DOHH2 (cell line): ENCODE results near the gene MRPS7.

Experiments used
- H3F3A ChIP-seq: fragments of 200-600 bp; sonication (generic), shearing (Covaris generic); 2 replicates; pipeline ENCODE4 v1.6.0; 2016; ENCODE audit warnings: antibody characterized with exemption, mild to moderate bottlenecking; ENCODE audit not compliant: control insufficient read depth, insufficient read depth
- H3K27ac ChIP-seq: fragments of 200-600 bp; sonication (generic); 2 replicates; pipeline ENCODE4 v1.5.1; 2014; ENCODE audit warnings: low read depth, mild to moderate bottlenecking, low read length, moderate library complexity
- H3K27me3 ChIP-seq: fragments of 200-600 bp; sonication (generic); 2 replicates; pipeline ENCODE4 v1.6.1; 2014; ENCODE audit warnings: mild to moderate bottlenecking, low read length, mixed read lengths; ENCODE audit not compliant: control insufficient read depth
- H3K36me3 ChIP-seq: fragments of 200-600 bp; sonication (generic); 2 replicates; pipeline ENCODE4 v1.6.1; 2014; ENCODE audit warnings: mild to moderate bottlenecking, low read length, moderate library complexity, mixed read lengths; ENCODE audit not compliant: control insufficient read depth
- H3K4me1 ChIP-seq: fragments of 200-600 bp; sonication (generic); 2 replicates; pipeline ENCODE4 v1.6.1; 2014; ENCODE audit warnings: mild to moderate bottlenecking, low read length, mixed read lengths; ENCODE audit not compliant: control insufficient read depth
- H3K4me2 ChIP-seq: fragments of 200-600 bp; sonication (generic); 2 replicates; pipeline ENCODE4 v1.6.0; 2014; ENCODE audit warnings: mild to moderate bottlenecking, low read length, moderate library complexity
- H3K4me3 ChIP-seq: fragments of 200-600 bp; sonication (generic); 2 replicates; pipeline ENCODE4 v1.5.1; 2014; ENCODE audit warnings: mild to moderate bottlenecking, low read length, mixed read lengths
- H3K79me2 ChIP-seq: fragments of 200-600 bp; sonication (generic); 2 replicates; pipeline ENCODE4 v1.6.1; 2014; ENCODE audit warnings: mild to moderate bottlenecking, low read length, mixed read lengths; ENCODE audit not compliant: control insufficient read depth
- H3K9me2 ChIP-seq: fragments of 200-600 bp; sonication (generic); replicated peaks from 2 replicates; pipeline ENCODE4 v1.6.1; 2014; ENCODE audit warnings: mild to moderate bottlenecking, low read length, mixed read lengths; ENCODE audit not compliant: control insufficient read depth
- H3K9me3 ChIP-seq: fragments of 200-600 bp; sonication (generic); 2 replicates; pipeline ENCODE4 v1.6.1; 2014; ENCODE audit warnings: antibody characterized with exemption, low read length, mixed read lengths; ENCODE audit not compliant: control insufficient read depth, insufficient read depth
- H4K20me1 ChIP-seq: fragments of 200-600 bp; sonication (generic); 2 replicates; pipeline ENCODE4 v1.6.0; 2014; ENCODE audit warnings: low read depth, mild to moderate bottlenecking, antibody characterized with exemption, low read length, moderate library complexity; ENCODE audit not compliant: control insufficient read depth, insufficient read depth
- CTCF ChIP-seq: fragments of 200-600 bp; sonication (generic); IDR thresholded peaks from one replicate; pipeline ENCODE4 v1.5.1; 2014; ENCODE audit warnings: antibody characterized with exemption, mild to moderate bottlenecking, low read depth, low read length; ENCODE audit not compliant: poor library complexity, severe bottlenecking
- EZH2phosphoT487 ChIP-seq: fragments of 200-600 bp; sonication (generic); IDR thresholded peaks from 2 replicates; pipeline ENCODE4 v1.6.1; 2017; ENCODE audit warnings: borderline replicate concordance, mild to moderate bottlenecking, antibody characterized with exemption, low read length, moderate library complexity, mixed read lengths

The MRPS7 gene

GRCh38 chr17:75313941-75314551 is 52.4 kb downstream of the MRPS7 start:
- no peak overlapping the region for H3K4me2 ChIP-seq

GRCh38 chr17:75315541-75316243 is 54.0 kb downstream of the MRPS7 start:
- H3K4me3 ChIP-seq = no peak overlapping the region
- peaks cover 34% of the 10 kb centered on the region for H3K36me3 ChIP-seq
- H3F3A ChIP-seq = peaks cover 7% of the 10 kb centered on the region
- no peaks in the 10 kb centered on the region for H4K20me1 ChIP-seq
- H3K27me3 ChIP-seq = no peaks in the 10 kb centered on the region
- TF ChIP-seq EZH2phosphoT487 (no peak), CTCF (no peak)
- H3K4me1 ChIP-seq = peaks cover 40% of the 10 kb centered on the region
- no peaks in the 10 kb centered on the region for H3K9me2 ChIP-seq
- H3K79me2 ChIP-seq = peaks cover 2% of the 10 kb centered on the region; the same call in 1 of the 2 replicates
- no peak overlapping the region for H3K27ac ChIP-seq
- H3K9me3 ChIP-seq = no peaks in the 10 kb centered on the region
- no peak overlapping the region for H3K4me2 ChIP-seq

More at GRCh38 chr17:75313941-75314551, 52.4 kb downstream of the MRPS7 start:
- Histone ChIP-seq H3K4me1 (peaks cover 27% of the 10 kb centered on the region), H3K4me3 (no peak overlapping the region), H3F3A (peaks cover 4% of the 10 kb centered on the region; the same call in 1 of the 2 replicates), H3K36me3 (peaks cover 17% of the 10 kb centered on the region), H4K20me1 (no peaks in the 10 kb centered on the region), H3K79me2 (no peaks in the 10 kb centered on the region), H3K9me2 (no peaks in the 10 kb centered on the region), H3K27me3 (no peaks in the 10 kb centered on the region), H3K27ac (no peak overlapping the region), H3K9me3 (no peaks in the 10 kb centered on the region)
- TF ChIP-seq CTCF (no peak), EZH2phosphoT487 (no peak)
